Liver (tissue), 9 donors: ENCODE results near the gene KCNQ1. TPM values are rescaled to one million over a fixed set of nuclear protein-coding genes. Genes with fewer than 3 reads are reported as not detected.

ENCODE experiments used
- DNase-seq: peaks from one replicate; pipeline ENCODE4 v3.0.0-alpha.2; 2017; ENCODE audit warnings: low spot score
- H3K27ac ChIP-seq, 2 donors: one replicate each; pipeline ENCODE4 v1.7.0; 2013; ENCODE audit warnings: inconsistent platforms in 2 of 2, low read length in 2 of 2, control low read depth in 1 of 2, low read depth in 1 of 2, mild to moderate bottlenecking in 1 of 2
- H3K27me3 ChIP-seq, 4 donors: one replicate each; pipeline versions ENCODE4 v1.6.1 to v1.7.0; 2013; ENCODE audit warnings: low read length in 3 of 4, inconsistent platforms in 1 of 4, mild to moderate bottlenecking in 1 of 4, moderate library complexity in 1 of 4; ENCODE audit not compliant: control insufficient read depth in 4 of 4, insufficient read depth in 4 of 4
- H3K36me3 ChIP-seq, 4 donors: one replicate each; pipeline versions ENCODE4 v1.6.1 to v1.7.0; 2013; ENCODE audit warnings: low read length in 3 of 4, mild to moderate bottlenecking in 3 of 4, low read depth in 1 of 4, moderate library complexity in 1 of 4; ENCODE audit not compliant: control insufficient read depth in 4 of 4, insufficient read depth in 3 of 4
- H3K4me1 ChIP-seq, 4 donors: one replicate each; pipeline versions ENCODE4 v1.6.1 to v1.7.0; 2013; ENCODE audit warnings: low read length in 3 of 4, mild to moderate bottlenecking in 3 of 4, moderate library complexity in 1 of 4; ENCODE audit not compliant: control insufficient read depth in 4 of 4, insufficient read depth in 4 of 4
- H3K4me3 ChIP-seq, 3 donors: one replicate each; pipeline versions ENCODE4 v1.6.1 to v1.7.0; 2013; ENCODE audit warnings: low read length in 3 of 3, control low read depth in 1 of 3, low read depth in 1 of 3, mild to moderate bottlenecking in 1 of 3
- H3K9ac ChIP-seq, 2 donors: one replicate each; pipeline ENCODE4 v1.7.0; 2013; ENCODE audit warnings: low read length in 2 of 2, mild to moderate bottlenecking in 2 of 2, moderate library complexity in 2 of 2, control low read depth in 1 of 2, low read depth in 1 of 2
- H3K9me3 ChIP-seq, 4 donors: one replicate each; pipeline versions ENCODE4 v1.6.1 to v1.7.0; 2013; ENCODE audit warnings: low read length in 3 of 4; ENCODE audit not compliant: control insufficient read depth in 4 of 4
- ATF3 ChIP-seq: IDR thresholded peaks from 2 replicates; pipeline ENCODE4 v1.6.1; 2016; ENCODE audit warnings: antibody characterized with exemption
- CTCF ChIP-seq: fragments of 150-350 bp; IDR thresholded peaks from 2 replicates; pipeline ENCODE4 v1.5.1; 2017; ENCODE audit warnings: improper control_type of control experiment, low read depth, low read length; ENCODE audit not compliant: missing input control
- EGR1 ChIP-seq, 2 donors: IDR thresholded peaks; 2 replicates each; pipeline ENCODE4 v1.6.1; 2016 to 2018; ENCODE audit warnings: antibody characterized with exemption in 2 of 2, low read depth in 2 of 2
- FOXA1 ChIP-seq: IDR thresholded peaks from 2 replicates; pipeline ENCODE4 v1.6.1; 2016; ENCODE audit warnings: antibody characterized with exemption
- FOXA2 ChIP-seq: IDR thresholded peaks from 2 replicates; pipeline ENCODE4 v1.6.1; 2016; ENCODE audit warnings: antibody characterized with exemption
- GABPA ChIP-seq, 2 donors: IDR thresholded peaks in 1 of 2; conservative IDR thresholded peaks in 1 of 2; 2 replicates each; pipeline ENCODE4 v1.6.1; 2016; ENCODE audit warnings: antibody characterized with exemption in 2 of 2, mild to moderate bottlenecking in 1 of 2, moderate library complexity in 1 of 2
- HNF4A ChIP-seq, 2 donors: conservative IDR thresholded peaks; 2 replicates each; pipeline ENCODE4 v1.6.1; 2016; ENCODE audit warnings: antibody characterized with exemption in 2 of 2, mild to moderate bottlenecking in 2 of 2
- HNF4G ChIP-seq: IDR thresholded peaks from 2 replicates; pipeline ENCODE4 v1.6.1; 2016; ENCODE audit warnings: antibody characterized with exemption
- JUND ChIP-seq, 2 donors: IDR thresholded peaks; 2 replicates each; pipeline ENCODE4 v1.6.1; 2016; ENCODE audit warnings: antibody characterized with exemption in 2 of 2
- MAX ChIP-seq: IDR thresholded peaks from 2 replicates; pipeline ENCODE4 v1.6.1; 2016; ENCODE audit warnings: antibody characterized with exemption
- NR2F2 ChIP-seq: IDR thresholded peaks from 2 replicates; pipeline ENCODE4 v1.6.1; 2016; ENCODE audit warnings: antibody characterized with exemption
- RAD21 ChIP-seq, 2 donors: IDR thresholded peaks; 2 replicates each; pipeline ENCODE4 v1.6.1; 2016; ENCODE audit warnings: antibody characterized with exemption in 2 of 2, mild to moderate bottlenecking in 2 of 2
- RXRA ChIP-seq, 2 donors: IDR thresholded peaks; 2 replicates each; pipeline ENCODE4 v1.6.1; 2017 to 2018; ENCODE audit warnings: antibody characterized with exemption in 2 of 2, mild to moderate bottlenecking in 1 of 2
- SP1 ChIP-seq: IDR thresholded peaks from 2 replicates; pipeline ENCODE4 v1.6.1; 2018; ENCODE audit warnings: antibody characterized with exemption, mild to moderate bottlenecking
- TAF1 ChIP-seq: conservative IDR thresholded peaks from 2 replicates; pipeline ENCODE4 v1.6.1; 2016; ENCODE audit warnings: antibody characterized with exemption, mild to moderate bottlenecking
- YY1 ChIP-seq: IDR thresholded peaks from 2 replicates; pipeline ENCODE4 v1.6.1; 2016; ENCODE audit warnings: antibody characterized with exemption, mild to moderate bottlenecking
- ZBTB33 ChIP-seq: IDR thresholded peaks from 2 replicates; pipeline ENCODE4 v1.6.1; 2016; ENCODE audit warnings: antibody characterized with exemption
- WGBS: extraction: QIAGEN DNeasy Blood & Tissue Kit; methylation state at CpG from one replicate; pipeline ENCODE4 v1.1.7; 2013; 5-methylcytosine and 5-hydroxymethylcytosine counted together
- polyA plus RNA-seq, 2 donors: library from polyadenylated mRNA; stranded (reverse) in 1 of 2; unstranded in 1 of 2; fragments of 200-250 nt in 1 of 2; fragments of >200 nt in 1 of 2; fragmentation: Nextera tagmentation in 1 of 2; extraction: Ambion mirVana in 1 of 2; gene quantifications; one replicate each; pipeline versions ENCODE4 v1.2.1 to v1.2.3, GENCODE V29; 2013 to 2015
- total RNA-seq, 2 donors: library from RNA; depleted of rRNA; stranded (reverse); fragments of >200 nt; gene quantifications; one replicate each; pipeline ENCODE4 v1.2.3, GENCODE V29; 2014
- donor health status: healthy.
- donor health status: healthy.
- donor health status: healthy.
- donor health status: healthy.
- donor health status: healthy.

The KCNQ1 gene
- total and polyA plus RNA-seq, 4 donors: 0.31 to 2.2 (median 1.5) TPM

- no peaks in the 10 kb centered on the region for H3K36me3 ChIP-seq
- DNase-seq: no peak
- H3K27me3 ChIP-seq: no peaks in the 10 kb centered on the region
- WGBS: 94% methylated on average over 15 of the region's 15 CpGs
- TF ChIP-seq EGR1 (IDR thresholded peaks at IDR 0.05; ENCODE audit: low read depth in 2 of 2): no peak
- no peak for TF ChIP-seq HNF4G
- no peak for TF ChIP-seq FOXA1
- TF ChIP-seq CTCF: no peak
- no peak for TF ChIP-seq HNF4A (conservative IDR thresholded peaks at IDR 0.05)
- no peak for TF ChIP-seq RXRA (IDR thresholded peaks at IDR 0.05)
- no peak for TF ChIP-seq ATF3
- no peak for TF ChIP-seq GABPA (IDR thresholded peaks at IDR 0.05 in 1 of 2, conservative IDR thresholded peaks at IDR 0.05 in 1 of 2)
- no peak for TF ChIP-seq RAD21 (IDR thresholded peaks at IDR 0.05)
- no peak for TF ChIP-seq MAX
- no peak for TF ChIP-seq ZBTB33
- TF ChIP-seq SP1: no peak
- no peak for TF ChIP-seq TAF1
- no peak for TF ChIP-seq YY1
- no peak for TF ChIP-seq FOXA2
- no peak for TF ChIP-seq NR2F2
- no peaks in the 10 kb centered on the region for H3K9me3 ChIP-seq
- H3K4me1 ChIP-seq: no peaks in the 10 kb centered on the region
- no peak overlapping the region for H3K4me3 ChIP-seq
- H3K27ac ChIP-seq: no peak overlapping the region
- no peak overlapping the region for H3K9ac ChIP-seq
These were observed 131.3 kb downstream of the KCNQ1 start for GRCh38 chr11:2576111-2576510.

GRCh38 chr11:2576549-2576948, 131.7 kb downstream of the KCNQ1 start:
- Histone ChIP-seq H3K36me3 (no peaks in the 10 kb centered on the region), H3K9me3 (no peaks in the 10 kb centered on the region), H3K9ac (no peak overlapping the region), H3K27me3 (no peaks in the 10 kb centered on the region), H3K27ac (no peak overlapping the region), H3K4me3 (no peak overlapping the region), H3K4me1 (no peaks in the 10 kb centered on the region)
- WGBS: 89% methylated on average over 15 of the region's 15 CpGs
- TF ChIP-seq JUND (IDR thresholded peaks at IDR 0.05) (no peak), TAF1 (no peak), YY1 (no peak), NR2F2 (no peak)
- DNase-seq: no peak
